Heart right ventricle (tissue), 16 donors: Measurements from ENCODE around the gene BDKRB2. TPM values are rescaled to one million over a fixed set of nuclear protein-coding genes. Genes with fewer than 3 reads are reported as not detected.

Source experiments
- ATAC-seq, 8 donors: fragments of 200-7000 bp; cut with Tn5 transposase; one replicate each; pipeline ENCODE4 v1.9.1; 2020; ENCODE audit warnings: mild to moderate bottlenecking in 8 of 8, moderate library complexity in 8 of 8, moderate number of reproducible peaks in 1 of 8
- DNase-seq, 2 donors: peaks; one replicate each; pipeline ENCODE4 v3.0.0-alpha.2; 2020
- H3K27ac ChIP-seq, 10 donors: fragments of 200-600 bp; sonication (generic) in 2 of 10; one replicate each; pipeline versions ENCODE4 v1.5.0 to v1.8.0; 2020 to 2022; ENCODE audit warnings: mild to moderate bottlenecking in 3 of 10
- H3K27me3 ChIP-seq, 7 donors: fragments of 200-600 bp; one replicate each; pipeline ENCODE4 v1.8.0; 2021 to 2022; ENCODE audit warnings: mild to moderate bottlenecking in 2 of 7
- H3K36me3 ChIP-seq, 9 donors: fragments of 200-600 bp; sonication (generic) in 1 of 9; one replicate each; pipeline versions ENCODE4 v1.5.0 to v1.8.0; 2020 to 2022; ENCODE audit warnings: mild to moderate bottlenecking in 2 of 9
- H3K4me1 ChIP-seq, 9 donors: fragments of 200-600 bp; sonication (generic) in 1 of 9; one replicate each; pipeline versions ENCODE4 v1.5.0 to v1.8.0; 2020 to 2022; ENCODE audit warnings: mild to moderate bottlenecking in 4 of 9
- H3K4me3 ChIP-seq, 10 donors: fragments of 200-600 bp; sonication (generic) in 2 of 10; one replicate each; pipeline versions ENCODE4 v1.5.0 to v1.8.0; 2020 to 2022; ENCODE audit warnings: mild to moderate bottlenecking in 7 of 10, moderate library complexity in 2 of 10
- H3K9me3 ChIP-seq, 11 donors: fragments of 200-600 bp in 10 of 11; sonication (generic) in 2 of 11; one replicate each; pipeline versions ENCODE4 v1.5.0 to v1.8.0; 2013 to 2022; ENCODE audit warnings: mild to moderate bottlenecking in 2 of 11, control low read depth in 1 of 11, moderate library complexity in 1 of 11
- WGBS, 2 donors: extraction: QIAGEN DNeasy Blood & Tissue Kit; methylation state at CpG; one replicate each; pipeline ENCODE4 v1.1.7; 2013; ENCODE audit warnings: inconsistent platforms in 1 of 2; 5-methylcytosine and 5-hydroxymethylcytosine counted together
- intact Hi-C, 10 donors: fragments of 100-400 bp; cut with DNase I; formaldehyde crosslinking; loops; one replicate each; pipeline versions ENCODE4 v1.11.1 to v1.14.2; 2022
- polyA plus RNA-seq, 2 donors: library from polyadenylated mRNA; stranded (reverse); fragments of 200-250 nt; gene quantifications; one replicate each; pipeline ENCODE4 v1.2.3, GENCODE V29; 2013
- total RNA-seq, 10 donors: library from RNA; stranded (reverse); fragmentation: NEBNext Ultra II Directional in 3 of 10; extraction: Animal tissue kit (Norgen Biotek cat#: 25700) in 3 of 10; gene quantifications; one replicate each; pipeline versions ENCODE4 v1.2.1 to v1.2.4, GENCODE V29; 2021 to 2023
- TF ChIP-seq, protein P1 (sequence below), 9 donors: fragments of 200-600 bp; sonication (generic) in 2 of 9; IDR thresholded peaks; one replicate each; pipeline versions ENCODE4 v1.5.0 to v1.8.0; 2021 to 2022; ENCODE audit warnings: antibody characterized with exemption in 9 of 9, mild to moderate bottlenecking in 5 of 9, moderate library complexity in 1 of 9
- donor health status: Arrhythmogenic right ventricular cardiomyopathy.
- donor health status: ischemic (EF 13 %, LVEDD 7.1; RV severe dilation, severe dysfunction).
- donor health status: healthy with polysubstance abuse.
- donor health status: DM: no; HTN: yes; CAD: no.
- donor health status: DM: no; HTN: no; CAD: no.
- donor health status: ischemic (EF 25% LVEDD 6.9; RV normal size, moderate dysfunction).
- donor health status: ischemic (EF 25% LVEDD 5.7; RV mildly dilated, moderate dysfunction).
- donor health status: healthy.
- donor health status: DM: yes; HTN: yes; CAD: no.
- donor health status: Ischemic cardiomyopathy.
- donor health status: ischemic (EF 35%, LVEDD 5.7; RV mildly dilated, moderate dysfunction).
- donor health status: nonischemic (EF 11% LVEDD 7.7; RV severe dilation, severe dysfunction).
- donor health status: DM: yes; HTN: yes; CAD: no.
- donor health status: PGD.
- donor health status: ischemic (EF 29% LVEDD 5.4; RV normal size, mild dysfunction).
- donor health status: nonischemic (EF 23%, LVEDD 6.1; RV moderate dilation, normal function).

Gene BDKRB2
- total and polyA plus RNA-seq, 12 donors, result 0.19 to 3.6 (median 0.59) TPM

DNA sequence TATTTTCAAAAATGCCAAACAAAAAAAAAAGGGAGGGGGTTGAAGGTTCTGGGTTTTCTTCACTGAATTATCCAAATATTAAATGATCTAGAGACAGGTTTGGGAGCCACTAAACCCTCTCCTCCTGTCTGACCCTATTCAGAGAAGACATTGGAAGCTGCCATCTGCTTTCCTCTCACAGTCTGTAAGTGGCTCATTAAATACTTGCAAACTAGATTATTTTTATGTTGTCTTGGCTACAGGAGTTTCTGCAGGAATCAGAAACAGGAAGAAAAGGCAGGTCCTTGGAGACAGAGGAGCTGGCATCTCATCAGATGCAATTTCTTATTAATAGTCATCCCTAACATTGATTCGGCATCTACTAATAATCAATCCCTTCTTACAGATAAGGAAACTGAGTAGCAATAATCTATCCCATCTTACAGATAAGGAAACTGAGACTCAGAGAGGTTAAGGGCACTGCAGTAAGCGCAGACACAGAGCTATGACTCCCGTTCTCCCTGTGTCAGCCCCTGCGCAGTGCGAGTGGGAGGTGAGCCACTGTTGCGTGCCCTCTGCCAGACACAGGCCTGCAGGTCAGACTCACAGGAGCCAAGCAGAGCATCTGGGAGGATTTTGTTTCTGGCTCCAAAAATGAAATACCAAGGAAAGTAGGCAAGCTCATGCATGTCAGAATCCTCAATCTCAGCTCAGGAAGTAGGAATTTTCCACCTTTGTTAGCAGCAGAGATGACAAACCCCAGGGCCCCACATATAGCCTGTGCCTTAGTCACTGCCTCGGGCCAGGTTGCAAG lies 11.0 kb downstream of the BDKRB2 start:
- TF ChIP-seq, protein P1, sequence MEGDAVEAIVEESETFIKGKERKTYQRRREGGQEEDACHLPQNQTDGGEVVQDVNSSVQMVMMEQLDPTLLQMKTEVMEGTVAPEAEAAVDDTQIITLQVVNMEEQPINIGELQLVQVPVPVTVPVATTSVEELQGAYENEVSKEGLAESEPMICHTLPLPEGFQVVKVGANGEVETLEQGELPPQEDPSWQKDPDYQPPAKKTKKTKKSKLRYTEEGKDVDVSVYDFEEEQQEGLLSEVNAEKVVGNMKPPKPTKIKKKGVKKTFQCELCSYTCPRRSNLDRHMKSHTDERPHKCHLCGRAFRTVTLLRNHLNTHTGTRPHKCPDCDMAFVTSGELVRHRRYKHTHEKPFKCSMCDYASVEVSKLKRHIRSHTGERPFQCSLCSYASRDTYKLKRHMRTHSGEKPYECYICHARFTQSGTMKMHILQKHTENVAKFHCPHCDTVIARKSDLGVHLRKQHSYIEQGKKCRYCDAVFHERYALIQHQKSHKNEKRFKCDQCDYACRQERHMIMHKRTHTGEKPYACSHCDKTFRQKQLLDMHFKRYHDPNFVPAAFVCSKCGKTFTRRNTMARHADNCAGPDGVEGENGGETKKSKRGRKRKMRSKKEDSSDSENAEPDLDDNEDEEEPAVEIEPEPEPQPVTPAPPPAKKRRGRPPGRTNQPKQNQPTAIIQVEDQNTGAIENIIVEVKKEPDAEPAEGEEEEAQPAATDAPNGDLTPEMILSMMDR (IDR thresholded peaks at IDR 0.05), result no peak
- H3K27me3 ChIP-seq, result peaks cover 0 to 14% (median 0%) of the 10 kb centered on the region in 7 donors

DNA sequence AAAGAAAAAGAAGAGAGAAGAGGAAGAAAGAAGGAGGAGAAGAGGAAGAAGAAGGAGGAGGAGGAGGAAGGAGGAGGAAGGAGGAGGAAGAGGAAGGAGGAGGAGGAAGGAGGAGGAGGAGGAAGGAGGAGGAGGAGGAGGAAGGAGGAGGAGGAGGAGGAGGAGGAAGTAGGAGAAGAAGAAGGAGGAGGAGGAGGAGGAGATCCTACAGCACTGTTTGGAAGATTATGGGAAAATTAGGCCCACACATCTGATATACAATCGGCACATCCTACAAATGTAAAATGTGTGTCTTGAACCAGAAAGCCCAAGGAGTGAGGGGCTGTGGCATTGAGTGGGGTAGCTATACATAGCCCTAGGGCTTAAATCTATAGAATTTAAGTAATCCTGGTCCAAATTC lies 12.0 kb downstream of the BDKRB2 start:
- 89 to 91% methylated on average over 1 of the region's 1 CpG for WGBS, 2 donors
- TF ChIP-seq, protein P1 (IDR thresholded peaks at IDR 0.05), result no peak
- H3K4me3 ChIP-seq, result no peak overlapping the region
- no peak for DNase-seq
- peaks cover 0 to 15% (median 0%) of the 10 kb centered on the region in 7 donors for H3K27me3 ChIP-seq
- intact Hi-C loops, result no loop called here
- peaks cover 0 to 12% (median 5%) of the 10 kb centered on the region in 11 donors for H3K9me3 ChIP-seq
- no peaks in the 10 kb centered on the region for H3K36me3 ChIP-seq
- no peak for ATAC-seq
- no peak overlapping the region for H3K27ac ChIP-seq
- H3K4me1 ChIP-seq, result no peaks in the 10 kb centered on the region

More for the DNA sequence above, 11.0 kb downstream of the BDKRB2 start:
- H3K27ac ChIP-seq, result no peak overlapping the region
- no peaks in the 10 kb centered on the region for H3K36me3 ChIP-seq
- H3K4me1 ChIP-seq, result no peaks in the 10 kb centered on the region
- ATAC-seq (peak in 1 of 8 donors; percentile 35), DNase-seq (no peak)
- intact Hi-C loops, result no loop called here
- WGBS, 2 donors, result 76 to 80% methylated on average over 7 of the region's 7 CpGs
- H3K9me3 ChIP-seq, result peaks cover 0 to 17% (median 5%) of the 10 kb centered on the region in 11 donors
- no peak overlapping the region for H3K4me3 ChIP-seq

DNA sequence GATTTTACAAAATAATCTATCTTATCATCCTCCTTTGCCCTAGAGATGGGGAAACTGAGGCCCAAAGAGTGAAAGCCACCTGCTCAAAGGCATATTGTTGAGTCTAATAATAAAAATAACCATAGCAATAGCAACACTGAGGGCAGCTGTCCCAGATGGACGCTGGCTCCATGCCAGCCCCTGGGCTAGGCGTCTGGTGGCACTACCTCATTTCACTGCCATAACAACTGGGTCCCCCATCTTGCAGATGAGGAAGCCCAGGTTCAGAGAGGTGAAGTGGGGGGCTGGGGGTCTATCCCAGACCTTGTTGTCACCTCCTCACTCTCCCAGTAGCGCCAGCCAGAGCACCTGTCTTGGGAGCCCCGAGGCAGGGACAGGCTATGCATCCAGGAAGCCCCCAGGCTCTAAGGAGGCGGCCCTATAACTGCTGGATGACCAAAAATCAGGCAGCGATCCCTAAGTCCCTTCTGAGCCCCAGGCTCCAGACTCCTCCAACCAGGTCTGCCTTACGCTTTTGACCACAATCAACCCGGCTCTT lies 12.8 kb downstream of the BDKRB2 start:
- no peak overlapping the region for H3K27ac ChIP-seq
- H3K27me3 ChIP-seq, result peaks cover 0 to 20% (median 5%) of the 10 kb centered on the region in 7 donors
- no peak for ATAC-seq
- intact Hi-C loops, result no loop called here
- H3K9me3 ChIP-seq, result peaks cover 0 to 4% (median 0%) of the 10 kb centered on the region in 11 donors
- no peaks in the 10 kb centered on the region for H3K4me1 ChIP-seq
- WGBS, 2 donors, result 69 to 82% methylated on average over 8 of the region's 8 CpGs
- H3K4me3 ChIP-seq, result no peak overlapping the region
- DNase-seq, result no peak
- TF ChIP-seq, protein P1 (IDR thresholded peaks at IDR 0.05), result no peak
- no peaks in the 10 kb centered on the region for H3K36me3 ChIP-seq

DNA sequence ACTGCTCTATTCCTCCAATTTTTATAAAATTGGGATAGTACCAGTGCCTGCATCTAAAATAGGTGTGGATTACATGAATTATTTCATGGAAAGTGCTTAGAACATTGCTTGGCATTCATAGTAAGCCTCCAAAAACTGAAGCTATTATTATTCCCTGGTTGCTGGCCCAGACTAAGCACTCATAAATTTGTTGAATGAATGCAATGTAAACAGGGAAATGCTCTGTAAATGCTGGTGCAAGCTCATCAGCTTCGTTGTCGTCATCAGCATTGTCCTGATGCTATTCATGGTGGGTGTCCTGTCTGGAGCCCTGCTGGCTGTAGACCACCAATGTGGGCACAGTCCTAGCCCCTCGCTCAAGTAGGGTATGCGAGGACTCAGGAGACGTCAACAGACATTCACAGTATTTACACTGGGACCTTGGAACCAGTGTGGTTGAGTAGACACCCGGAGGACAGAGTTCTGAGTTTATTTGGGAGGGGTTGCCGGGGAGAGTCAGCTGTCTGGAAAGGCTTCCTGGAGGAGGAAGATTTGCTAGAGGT lies 16.5 kb downstream of the BDKRB2 start:
- WGBS, 2 donors, result 85 to 90% methylated on average over 7 of the region's 7 CpGs
- TF ChIP-seq, protein P1 (IDR thresholded peaks at IDR 0.05), result no peak
- H3K27ac ChIP-seq, result no peak overlapping the region

More for the DNA sequence above, 16.5 kb downstream of the BDKRB2 start:
- ATAC-seq (no peak), DNase-seq (no peak)
- Histone ChIP-seq H3K4me3 (no peak overlapping the region), H3K27me3 (peaks cover 0 to 20% (median 5%) of the 10 kb centered on the region in 7 donors), H3K4me1 (peaks cover 0 to 6% (median 0%) of the 10 kb centered on the region in 9 donors), H3K36me3 (no peaks in the 10 kb centered on the region), H3K9me3 (no peaks in the 10 kb centered on the region)
- intact Hi-C loops, result no loop called here
